Measurements from ENCODE around the gene NME8. TPM values are rescaled to one million over a fixed set of nuclear protein-coding genes. Genes with fewer than 3 reads are reported as not detected.

The NME8 gene
- total RNA-seq, 3 donors from 2014 or later, result not detected

DNA sequence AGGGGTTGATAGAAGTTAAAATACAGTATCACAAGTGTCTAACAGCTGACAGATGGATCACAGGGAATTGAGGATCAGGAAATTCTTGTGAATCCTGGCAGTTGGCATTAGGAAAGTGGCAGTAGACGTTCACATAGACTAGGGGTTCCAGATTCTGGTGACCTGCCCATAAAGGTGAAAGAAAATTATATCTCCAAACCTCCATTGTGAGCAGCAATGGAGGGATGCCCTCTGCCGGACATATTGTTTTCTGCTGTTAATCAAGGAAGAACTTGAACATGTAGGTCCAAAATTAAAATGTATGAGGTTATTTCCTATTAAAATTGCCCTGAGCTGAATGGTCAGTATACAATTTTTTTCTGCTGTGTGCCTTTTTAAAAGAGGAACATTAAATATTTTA lies 5.1 kb downstream of the NME8 start:
- no peak overlapping the region for H3K4me3 ChIP-seq
- no peak for TF ChIP-seq CTCF (IDR thresholded peaks at IDR 0.05)
- H3K4me1 ChIP-seq (ENCODE audit: low read depth), result no peaks in the 10 kb centered on the region
- no peaks in the 10 kb centered on the region for H3K36me3 ChIP-seq (ENCODE audit: low read depth)
- peak in 1 of 3 donors; percentile 6 for DNase-seq
- intact Hi-C loops (cut with DNase I, micrococcal nuclease), result no loop called here
- H3K9me3 ChIP-seq, result no peaks in the 10 kb centered on the region
- no peak for ATAC-seq

- no peak for ATAC-seq
- intact Hi-C loops (cut with DNase I, micrococcal nuclease), result no loop called here
- no peak for DNase-seq
- Histone ChIP-seq H3K9me3 (no peaks in the 10 kb centered on the region), H3K36me3 (ENCODE audit: low read depth) (no peaks in the 10 kb centered on the region), H3K4me3 (no peak overlapping the region), H3K4me1 (ENCODE audit: low read depth) (no peaks in the 10 kb centered on the region)
- no peak for TF ChIP-seq CTCF (IDR thresholded peaks at IDR 0.05)
Observed at GRCh38 chr7:37882086-37882485, 33.7 kb downstream of the NME8 start.

DNA sequence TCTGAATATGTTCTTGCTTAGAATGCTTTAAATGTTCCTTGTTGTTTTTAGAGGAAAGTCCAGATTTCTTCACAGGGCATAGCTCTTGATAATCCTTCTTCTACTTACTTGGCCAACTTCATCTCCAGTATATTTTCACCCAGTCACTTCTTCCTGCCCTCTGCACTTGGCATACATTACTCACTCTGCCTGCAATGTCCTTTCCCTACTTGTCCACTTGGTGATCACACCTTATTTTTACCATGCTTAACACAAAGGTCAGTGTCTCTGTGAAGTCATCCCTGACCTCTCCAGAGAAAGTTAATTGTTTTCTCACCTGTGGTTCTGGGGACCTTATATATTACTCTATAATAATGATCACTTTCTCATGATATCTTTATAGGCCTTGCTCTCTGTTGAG lies 45.0 kb downstream of the NME8 start:
- ATAC-seq (no peak), DNase-seq (no peak)
- Histone ChIP-seq H3K4me1 (ENCODE audit: low read depth) (no peaks in the 10 kb centered on the region), H3K9me3 (no peaks in the 10 kb centered on the region), H3K4me3 (no peak overlapping the region), H3K36me3 (ENCODE audit: low read depth) (no peaks in the 10 kb centered on the region)
- intact Hi-C loops (cut with DNase I, micrococcal nuclease), result no loop called here
- TF ChIP-seq CTCF (IDR thresholded peaks at IDR 0.05), result no peak

DNA sequence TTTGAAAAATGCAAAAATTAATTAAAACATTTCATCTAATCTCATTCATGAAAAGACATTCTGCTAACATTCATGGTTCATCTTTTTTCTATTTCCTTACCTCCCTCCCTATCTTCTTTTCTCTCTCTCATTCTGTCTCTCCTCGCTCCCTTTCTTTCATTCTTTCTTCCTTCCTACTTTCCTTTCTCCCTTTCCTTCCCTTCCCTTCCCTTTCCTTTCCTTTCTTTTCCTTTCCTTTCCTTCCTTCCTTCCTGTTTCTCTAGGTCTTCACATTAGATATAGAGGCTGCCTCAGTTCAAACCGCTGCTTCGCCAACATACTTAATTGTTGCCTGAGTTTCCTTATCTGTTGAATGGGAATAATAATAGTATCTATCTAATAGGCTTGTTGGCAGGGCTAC lies 46.3 kb downstream of the NME8 start:
- DNase-seq (no peak), ATAC-seq (no peak)
- Histone ChIP-seq H3K4me1 (ENCODE audit: low read depth) (no peaks in the 10 kb centered on the region), H3K36me3 (ENCODE audit: low read depth) (no peaks in the 10 kb centered on the region), H3K9me3 (no peaks in the 10 kb centered on the region), H3K4me3 (no peak overlapping the region)
- intact Hi-C loops (cut with DNase I, micrococcal nuclease), result no loop called here
- TF ChIP-seq CTCF (IDR thresholded peaks at IDR 0.05), result no peak

DNA sequence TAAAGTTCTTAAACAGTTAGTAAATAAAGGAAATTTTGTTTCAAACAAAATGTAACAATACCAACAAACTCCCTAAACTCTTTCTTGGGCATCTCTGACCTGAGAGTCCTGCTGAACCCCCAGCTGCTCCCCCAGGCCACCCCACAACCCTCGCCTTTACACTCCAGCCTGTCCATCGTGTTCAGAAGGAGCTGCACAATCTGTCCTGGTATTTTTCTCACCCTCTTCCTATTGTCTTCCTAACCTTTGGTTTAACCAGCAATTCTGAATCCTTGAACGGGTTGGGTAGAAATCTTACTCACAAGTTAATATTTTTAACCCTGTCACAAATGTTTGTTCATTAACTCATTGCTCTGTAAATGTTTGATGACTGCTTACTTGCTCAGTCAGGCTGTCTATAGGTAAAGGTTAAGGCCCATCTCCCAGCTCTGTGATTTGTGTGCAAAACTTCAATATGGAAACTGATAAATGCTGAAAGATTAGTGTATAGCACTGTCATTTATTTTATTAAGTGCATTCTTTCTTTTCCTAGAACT lies 51.4 kb downstream of the NME8 start:
- Histone ChIP-seq H3K9me3 (no peaks in the 10 kb centered on the region), H3K4me1 (ENCODE audit: low read depth) (no peaks in the 10 kb centered on the region), H3K36me3 (ENCODE audit: low read depth) (no peaks in the 10 kb centered on the region), H3K4me3 (no peak overlapping the region)
- DNase-seq, result no peak
- intact Hi-C loops (cut with DNase I, micrococcal nuclease), result no loop called here
- no peak for ATAC-seq
- TF ChIP-seq CTCF (IDR thresholded peaks at IDR 0.05), result no peak

DNA sequence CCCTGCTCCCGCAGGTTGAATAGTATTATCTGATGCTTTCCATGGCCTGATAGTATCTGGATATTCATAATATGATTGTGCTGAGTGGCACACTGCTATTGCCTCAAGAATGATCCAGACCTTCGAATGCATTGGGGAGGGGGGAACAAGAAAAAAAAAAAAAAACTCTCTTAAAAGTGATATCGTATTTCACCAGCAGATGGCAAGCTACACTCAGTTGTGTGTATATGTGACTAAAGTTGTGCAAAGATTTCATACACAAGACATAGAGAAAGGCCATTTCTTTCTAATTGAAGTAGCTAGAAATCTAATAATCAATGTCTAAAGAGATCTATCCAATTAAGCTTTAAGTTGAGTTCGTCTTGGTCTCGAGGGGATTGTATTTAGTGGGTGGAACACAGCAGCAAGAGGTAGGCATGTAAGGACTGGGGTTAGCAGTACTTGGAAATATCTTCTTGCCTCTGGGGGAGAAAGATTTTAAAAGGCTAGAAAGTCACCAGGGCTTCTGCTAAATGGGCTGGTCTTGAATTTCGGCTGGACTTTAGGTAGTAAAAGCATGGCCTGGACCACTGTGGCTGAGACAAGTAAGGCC lies 52.9 kb downstream of the NME8 start:
- H3K4me3 ChIP-seq, result no peak overlapping the region
- no peaks in the 10 kb centered on the region for H3K9me3 ChIP-seq
- no peak for ATAC-seq
- peak in 1 of 3 donors; percentile 9 for DNase-seq
- TF ChIP-seq CTCF (IDR thresholded peaks at IDR 0.05), result no peak
- intact Hi-C loops (cut with DNase I, micrococcal nuclease), result no loop called here
- H3K36me3 ChIP-seq (ENCODE audit: low read depth), result no peaks in the 10 kb centered on the region
- H3K4me1 ChIP-seq (ENCODE audit: low read depth), result no peaks in the 10 kb centered on the region

Data from mucosa of descending colon (tissue), 3 donors.